Adrenal gland (tissue), 5 donors: Measurements from ENCODE around the gene KRT78.

ENCODE experiments used
- POLR2A ChIP-seq, 2 donors: fragments of 450-650 bp; IDR thresholded peaks; one replicate each; pipeline ENCODE4 v1.6.1; 2017; ENCODE audit warnings: antibody characterized with exemption in 2 of 2, mild to moderate bottlenecking in 2 of 2, moderate library complexity in 1 of 2
- TF ChIP-seq, protein P1 (sequence below), 6 experiments: fragments of 450-650 bp in 4 of 6; fragments of 200-600 bp in 2 of 6; sonication (generic) in 1 of 6; IDR thresholded peaks; 1 replicate in 5 of 6; 2 replicates in 1 of 6; pipeline versions ENCODE4 v1.5.1 to v1.8.0; 2016 to 2021; ENCODE audit warnings: antibody characterized with exemption in 6 of 6, mild to moderate bottlenecking in 2 of 6, moderate library complexity in 1 of 6
- donor health status: DM: no; HTN: no; CAD: no.

DNA sequence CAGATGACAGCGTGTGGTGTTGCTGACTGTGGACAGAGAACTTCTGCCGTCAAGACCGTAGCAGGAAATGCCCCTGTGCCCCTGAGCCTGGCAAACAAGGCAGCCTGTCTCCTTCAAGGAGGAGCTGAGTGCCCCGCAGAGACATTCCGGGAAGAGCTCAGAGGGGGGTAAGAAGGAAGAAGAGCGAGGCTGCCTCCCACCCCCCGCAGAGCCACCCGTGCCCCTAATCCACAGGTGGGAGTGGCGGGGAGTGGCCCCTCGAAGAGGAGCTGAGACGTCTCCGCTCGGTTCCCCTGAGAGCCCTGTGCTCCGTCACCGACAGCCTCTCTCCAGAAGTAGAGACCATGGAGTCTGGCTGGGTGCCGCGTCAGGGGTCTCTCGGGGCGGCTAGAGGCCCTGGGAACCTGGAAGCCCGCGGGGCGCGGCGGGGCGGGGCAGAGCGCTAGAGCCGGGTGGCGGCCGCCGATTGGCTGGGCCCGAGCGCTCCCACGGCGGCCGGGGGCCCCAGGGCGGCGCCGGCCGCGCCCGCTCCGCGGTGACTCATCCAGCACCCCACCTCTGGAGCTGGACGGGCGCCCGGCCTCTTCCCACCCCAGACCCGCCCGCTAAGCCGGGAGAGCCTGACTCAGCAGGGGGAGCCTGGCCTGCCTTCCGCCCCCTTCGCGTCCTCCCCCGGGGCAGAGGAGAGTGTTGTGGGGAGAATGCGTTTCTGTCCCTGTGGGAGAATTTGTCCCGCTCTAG is 25.2 kb upstream of the KRT78 start:
- TF ChIP-seq, protein P1, sequence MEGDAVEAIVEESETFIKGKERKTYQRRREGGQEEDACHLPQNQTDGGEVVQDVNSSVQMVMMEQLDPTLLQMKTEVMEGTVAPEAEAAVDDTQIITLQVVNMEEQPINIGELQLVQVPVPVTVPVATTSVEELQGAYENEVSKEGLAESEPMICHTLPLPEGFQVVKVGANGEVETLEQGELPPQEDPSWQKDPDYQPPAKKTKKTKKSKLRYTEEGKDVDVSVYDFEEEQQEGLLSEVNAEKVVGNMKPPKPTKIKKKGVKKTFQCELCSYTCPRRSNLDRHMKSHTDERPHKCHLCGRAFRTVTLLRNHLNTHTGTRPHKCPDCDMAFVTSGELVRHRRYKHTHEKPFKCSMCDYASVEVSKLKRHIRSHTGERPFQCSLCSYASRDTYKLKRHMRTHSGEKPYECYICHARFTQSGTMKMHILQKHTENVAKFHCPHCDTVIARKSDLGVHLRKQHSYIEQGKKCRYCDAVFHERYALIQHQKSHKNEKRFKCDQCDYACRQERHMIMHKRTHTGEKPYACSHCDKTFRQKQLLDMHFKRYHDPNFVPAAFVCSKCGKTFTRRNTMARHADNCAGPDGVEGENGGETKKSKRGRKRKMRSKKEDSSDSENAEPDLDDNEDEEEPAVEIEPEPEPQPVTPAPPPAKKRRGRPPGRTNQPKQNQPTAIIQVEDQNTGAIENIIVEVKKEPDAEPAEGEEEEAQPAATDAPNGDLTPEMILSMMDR (IDR thresholded peaks at IDR 0.05), result no peak
- TF ChIP-seq POLR2A (IDR thresholded peaks at IDR 0.05), result no peak
